Muscle of arm (tissue), 12 donors: ENCODE results near the gene KIF22. TPM values are rescaled to one million over a fixed set of nuclear protein-coding genes. Genes with fewer than 3 reads are reported as not detected.
A peak's percentile ranks its signal among the peaks of the same experiment; 100 is the strongest.
"Not testable (repeated sequence)": the region's sequence is repeated elsewhere in the genome, so short reads cannot be mapped to it uniquely, and the experiment has no call there.

Experiments used
- DNase-seq: peaks from one replicate; pipeline ENCODE4 v3.0.0-alpha.2; 2013
- polyA plus RNA-seq, 12 donors: library from polyadenylated mRNA; unstranded; fragments of 120-200 nt; gene quantifications; one replicate each; pipeline ENCODE4 v1.2.1, GENCODE V29; 2013; ENCODE audit not compliant: insufficient read length in 12 of 12

KIF22 gene
- polyA plus RNA-seq, 12 donors = 23.1 to 55.3 (median 33.6) TPM; not detected in 1

DNA sequence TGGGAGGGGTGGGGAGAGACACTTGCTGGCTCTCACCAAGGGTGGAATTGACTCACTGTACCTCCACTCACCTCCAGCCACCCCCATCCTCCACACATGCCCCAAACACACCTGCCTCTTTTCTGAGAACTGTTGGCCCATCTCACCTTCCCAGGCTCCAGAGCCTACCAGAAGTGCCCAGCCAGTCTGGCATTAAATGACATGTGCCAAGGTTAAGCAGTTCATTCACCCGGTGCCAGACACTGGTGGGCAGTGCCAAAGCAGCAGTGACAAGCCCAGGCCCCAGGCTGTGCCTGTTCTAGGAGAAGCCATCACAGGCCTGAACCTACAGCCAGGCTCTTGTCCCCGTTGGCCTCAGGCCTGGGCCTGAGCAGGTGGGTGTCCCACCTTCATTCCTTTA, 40.9 kb downstream of the KIF22 start:
- DNase-seq = no peak

- DNase-seq = not testable (repeated sequence)
These were observed 42.7 kb downstream of the KIF22 start for GRCh38 chr16:29833219-29833618.

DNA sequence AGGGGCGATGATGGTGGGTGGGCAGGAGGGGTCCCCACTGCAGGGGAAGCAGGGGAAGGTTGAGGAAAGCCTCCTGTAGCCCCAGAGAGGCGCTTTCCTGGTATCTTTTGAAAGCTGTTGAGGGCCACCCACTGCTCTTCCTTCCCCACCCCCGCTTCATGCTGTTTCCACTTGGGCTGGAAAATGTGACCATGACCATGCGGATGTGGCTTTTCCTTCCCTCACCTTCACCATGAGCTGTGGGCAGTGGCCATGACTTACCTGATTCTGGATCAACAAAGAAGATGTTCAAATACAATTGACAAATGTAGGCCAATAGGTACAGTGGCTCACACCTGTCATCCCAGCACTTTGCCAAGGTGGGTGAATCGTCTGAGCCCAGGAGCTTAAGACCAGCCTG, 43.5 kb downstream of the KIF22 start:
- DNase-seq = no peak

DNA sequence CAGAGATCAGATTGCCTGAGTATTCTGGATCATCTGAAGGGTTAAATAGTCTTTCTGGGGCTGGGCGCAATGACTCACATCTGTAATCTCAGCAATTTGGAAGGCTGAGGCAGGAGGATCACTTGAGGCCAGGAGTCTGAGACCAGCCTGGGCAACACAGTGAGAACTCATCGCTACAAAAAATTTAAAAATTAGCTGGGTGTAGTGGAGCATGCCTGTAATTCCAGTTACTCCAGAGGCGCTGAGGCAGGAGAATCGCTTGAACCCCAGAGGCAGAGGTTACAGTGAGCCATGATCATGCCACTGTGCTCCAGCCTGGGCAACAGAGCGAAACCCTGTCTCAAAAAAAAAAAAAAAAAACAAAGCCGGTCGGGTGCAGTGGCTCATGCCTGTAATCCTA, 45.4 kb downstream of the KIF22 start:
- no peak for DNase-seq

GRCh38 chr16:29836623-29837022, 46.1 kb downstream of the KIF22 start:
- DNase-seq = no peak

DNA sequence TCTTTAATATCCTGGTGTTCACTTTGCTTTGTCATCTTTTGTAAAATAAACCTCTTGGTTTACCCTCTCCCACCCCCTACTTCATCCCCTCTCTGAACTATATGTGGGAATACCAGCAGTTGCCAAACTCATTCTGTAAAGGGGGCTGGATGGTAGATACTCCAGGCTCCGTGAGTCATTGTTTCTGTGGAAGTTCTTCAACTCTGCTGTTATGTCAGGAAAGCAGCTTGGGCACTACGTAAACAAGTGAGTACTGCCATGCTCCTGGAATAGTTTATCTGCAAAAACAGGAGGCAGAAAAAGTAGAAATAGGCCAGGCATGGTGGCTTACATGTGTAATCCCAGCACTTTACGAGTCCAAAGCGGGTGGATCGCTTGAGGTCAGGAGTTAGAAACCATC, 47.3 kb downstream of the KIF22 start:
- no peak for DNase-seq

DNA sequence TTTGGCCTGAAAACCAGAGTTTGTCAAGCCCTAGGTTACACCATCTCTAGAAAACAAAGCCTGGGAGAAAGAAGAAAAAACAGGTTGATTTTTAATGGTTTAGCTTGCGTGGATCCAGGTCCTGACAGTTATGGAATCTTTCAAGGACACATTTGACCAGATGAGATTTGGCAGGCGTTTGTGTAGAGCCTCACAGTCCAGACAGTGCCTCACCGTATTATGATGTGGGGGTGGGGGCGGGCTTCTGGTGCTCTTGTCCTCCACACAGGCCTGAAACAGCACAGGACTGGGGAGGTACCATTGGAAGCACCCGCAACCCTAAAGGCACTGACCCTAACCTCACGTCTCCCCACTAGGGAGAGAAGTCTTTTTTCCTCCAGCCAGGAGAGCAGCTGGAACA, 49.3 kb downstream of the KIF22 start:
- DNase-seq = no peak

DNA sequence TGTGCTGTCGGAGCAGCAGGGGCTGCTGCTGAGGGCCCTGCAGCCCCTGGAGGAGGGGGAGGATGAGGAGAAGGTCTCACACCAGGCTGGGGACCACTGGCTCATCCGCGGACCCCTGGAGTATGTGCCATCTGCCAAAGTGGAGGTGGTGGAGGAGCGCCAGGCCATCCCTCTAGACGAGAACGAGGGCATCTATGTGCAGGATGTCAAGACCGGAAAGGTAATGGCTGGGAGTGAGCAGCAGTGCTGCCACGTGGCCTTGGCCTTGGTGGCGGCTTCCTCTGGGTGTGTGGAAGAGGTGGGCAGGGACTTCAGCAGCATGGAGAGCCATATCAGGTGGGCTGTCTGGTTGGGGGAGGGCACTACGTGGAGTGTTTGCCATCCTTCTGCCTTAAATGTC, 49.7 kb downstream of the KIF22 start:
- no peak for DNase-seq

- DNase-seq = no peak
These were observed 51.1 kb downstream of the KIF22 start for GRCh38 chr16:29841631-29842030.

DNA sequence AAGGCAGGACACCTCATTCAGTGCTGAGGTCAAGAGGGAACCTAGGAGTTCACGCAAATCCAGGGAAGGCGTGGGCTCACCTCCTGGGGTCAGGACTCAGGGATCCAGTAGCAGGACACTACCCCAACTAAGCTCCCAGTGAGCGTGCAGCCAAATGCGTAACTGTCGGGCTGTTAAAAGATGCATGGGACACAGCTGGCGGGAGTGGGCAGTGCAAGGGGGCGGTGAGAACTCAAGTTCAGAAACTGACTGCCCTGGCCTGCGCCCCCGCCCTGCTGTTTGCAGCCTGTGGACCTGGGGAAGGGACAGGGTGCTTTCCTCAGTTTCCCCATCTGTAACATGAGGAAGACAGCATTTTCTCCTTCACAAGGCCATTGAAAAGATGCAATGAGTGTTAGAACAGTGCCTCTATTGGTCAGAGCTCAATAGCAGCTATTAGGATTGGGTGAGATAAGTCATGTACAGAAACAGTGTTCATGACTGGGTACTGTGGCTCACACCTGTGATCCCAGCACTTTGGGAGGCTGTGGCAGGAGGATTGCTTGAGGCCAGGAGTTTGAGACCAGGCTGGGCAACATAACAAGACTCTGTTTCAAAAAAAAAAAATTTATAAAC, 52.3 kb downstream of the KIF22 start:
- no peak for DNase-seq

GRCh38 chr16:29843931-29844330, 53.4 kb downstream of the KIF22 start:
- DNase-seq = no peak

GRCh38 chr16:29844575-29845331, 54.2 kb downstream of the KIF22 start:
- no peak for DNase-seq

DNA sequence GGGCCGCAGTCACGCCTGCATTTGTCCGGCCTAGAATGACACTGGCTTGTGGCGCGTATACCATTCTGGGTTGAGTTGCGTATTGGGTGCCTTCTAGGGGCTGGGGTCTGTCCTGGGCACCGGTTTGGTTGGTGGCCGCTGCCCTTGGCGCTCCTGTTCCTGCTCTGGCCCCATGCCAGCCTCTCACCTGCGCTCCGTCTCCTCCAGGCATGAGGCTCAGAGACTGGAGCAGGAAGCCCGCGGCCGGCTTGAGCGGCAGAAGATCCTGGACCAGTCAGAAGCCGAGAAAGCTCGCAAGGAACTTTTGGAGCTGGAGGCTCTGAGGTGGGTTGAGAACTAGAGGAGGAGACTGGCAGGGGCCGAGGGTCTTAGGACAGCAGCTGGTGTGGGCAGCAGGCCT, 55.1 kb downstream of the KIF22 start:
- no peak for DNase-seq

DNA sequence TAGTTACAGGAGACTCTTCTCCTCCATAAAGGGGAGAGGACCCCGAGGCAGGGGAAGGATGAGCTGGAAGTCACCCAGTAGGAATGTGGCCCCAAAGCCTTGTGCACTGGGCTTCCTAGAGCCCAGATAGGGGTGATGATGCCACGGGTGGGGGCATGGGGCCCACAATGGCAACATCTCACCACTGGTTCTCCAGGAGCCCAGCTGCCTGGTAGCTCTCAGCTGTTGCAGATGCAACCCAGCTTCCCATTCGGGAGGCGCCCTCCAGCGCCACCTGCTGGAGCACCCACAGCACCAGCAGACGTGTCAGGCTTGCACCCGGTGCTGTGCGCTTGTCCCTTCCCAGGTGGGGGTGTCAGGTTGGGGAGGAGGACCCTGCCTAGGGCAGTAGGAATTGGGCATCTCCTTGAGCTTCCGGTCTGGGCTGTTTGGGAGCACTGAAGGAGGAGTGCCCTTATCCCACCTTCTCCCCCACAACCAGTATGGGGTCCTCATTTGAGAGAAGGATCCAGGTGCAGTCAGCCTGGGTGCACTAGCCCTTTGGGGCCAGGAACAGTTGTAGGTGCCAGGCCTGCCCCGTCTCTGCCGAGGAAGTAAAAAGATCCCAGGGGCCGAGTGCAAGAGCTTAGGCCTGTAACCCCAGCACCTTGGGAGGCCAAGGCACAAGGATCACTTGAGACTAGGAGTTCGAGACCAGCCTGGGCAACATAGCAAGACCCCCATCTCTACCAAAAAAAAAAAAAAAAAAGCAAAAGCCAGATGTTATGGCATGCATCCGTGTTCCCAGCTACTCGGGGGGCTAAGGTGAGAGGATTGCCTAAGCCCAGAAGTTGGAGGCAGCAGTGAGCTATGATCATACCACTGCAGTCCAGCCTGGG, 58.1 kb downstream of the KIF22 start:
- DNase-seq = peak; percentile 41

- no peak for DNase-seq
These were observed 59.0 kb downstream of the KIF22 start for GRCh38 chr16:29849505-29849904.

- DNase-seq = no peak
These were observed 60.4 kb downstream of the KIF22 start for GRCh38 chr16:29850998-29851397.

DNA sequence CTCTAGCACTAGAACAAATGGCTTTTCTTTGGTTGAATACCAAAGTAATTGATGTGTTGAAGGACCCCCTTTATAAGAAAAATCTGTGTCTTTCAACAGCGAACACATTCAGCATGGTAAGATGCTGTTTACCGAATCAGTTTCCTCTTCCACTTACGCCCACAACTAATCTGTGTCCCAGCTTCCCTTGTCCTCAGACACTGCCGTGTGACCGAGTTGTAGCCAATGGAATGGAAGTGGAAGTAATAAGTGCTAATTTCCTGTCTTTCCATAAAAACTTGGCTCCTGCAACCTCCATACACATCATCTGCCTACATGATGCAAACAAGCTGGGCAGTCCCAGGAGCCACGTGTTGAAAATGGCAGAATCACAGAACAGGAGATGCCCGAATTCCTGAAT, 62.1 kb downstream of the KIF22 start:
- peak; percentile 35 for DNase-seq

DNA sequence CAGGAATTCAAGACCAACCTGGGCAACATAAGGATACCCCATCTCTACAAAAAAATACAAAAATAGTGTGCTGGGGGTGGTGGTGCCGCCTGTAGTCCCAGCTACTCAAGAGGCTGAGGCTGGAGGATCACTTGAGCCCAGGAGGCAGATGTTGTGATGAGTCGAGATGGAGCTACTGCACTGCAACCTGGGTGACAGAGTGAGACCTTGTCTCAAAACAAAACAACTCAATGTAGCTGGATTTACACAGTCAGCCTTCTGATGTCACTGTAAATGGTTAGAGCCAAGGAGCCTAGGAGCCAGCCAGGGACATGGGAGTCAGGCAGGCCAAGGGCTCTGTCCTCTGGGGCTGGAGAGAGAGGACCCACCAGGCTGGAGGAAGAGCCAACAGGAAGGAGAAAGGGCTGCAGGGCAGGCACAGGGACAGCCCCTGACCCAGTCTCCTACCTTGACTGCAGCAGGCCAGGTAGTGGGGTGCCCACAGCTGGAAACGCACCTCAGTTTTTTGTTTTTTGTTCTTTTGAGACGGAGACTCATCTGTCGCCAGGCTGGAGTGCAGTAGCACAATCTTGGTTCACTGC, 64.1 kb downstream of the KIF22 start:
- DNase-seq = no peak
